Measurements from ENCODE around the gene DNAJB9.

- TF ChIP-seq MAX (IDR thresholded peaks at IDR 0.05; ENCODE audit: low read depth, low read length): no peak
- no peak for TF ChIP-seq CTCF (IDR thresholded peaks at IDR 0.05; ENCODE audit: low read depth, low read length)
- no peak for TF ChIP-seq POLR2A (IDR thresholded peaks at IDR 0.05; ENCODE audit: extremely low read depth, insufficient read length)
Observed at GRCh38 chr7:108589199-108589598, 19.5 kb downstream of the DNAJB9 start.

Measured in NB4 (cell line).